ENCODE data around the gene SP110. TPM values are rescaled to one million over a fixed set of nuclear protein-coding genes. Genes with fewer than 3 reads are reported as not detected.
"Not testable (repeated sequence)": the region's sequence is repeated elsewhere in the genome, so short reads cannot be mapped to it uniquely, and the experiment has no call there.

SP110 gene
- total RNA-seq, 4 donors from 2014 or later = 7.2 to 21.7 (median 13.1) TPM

DNA sequence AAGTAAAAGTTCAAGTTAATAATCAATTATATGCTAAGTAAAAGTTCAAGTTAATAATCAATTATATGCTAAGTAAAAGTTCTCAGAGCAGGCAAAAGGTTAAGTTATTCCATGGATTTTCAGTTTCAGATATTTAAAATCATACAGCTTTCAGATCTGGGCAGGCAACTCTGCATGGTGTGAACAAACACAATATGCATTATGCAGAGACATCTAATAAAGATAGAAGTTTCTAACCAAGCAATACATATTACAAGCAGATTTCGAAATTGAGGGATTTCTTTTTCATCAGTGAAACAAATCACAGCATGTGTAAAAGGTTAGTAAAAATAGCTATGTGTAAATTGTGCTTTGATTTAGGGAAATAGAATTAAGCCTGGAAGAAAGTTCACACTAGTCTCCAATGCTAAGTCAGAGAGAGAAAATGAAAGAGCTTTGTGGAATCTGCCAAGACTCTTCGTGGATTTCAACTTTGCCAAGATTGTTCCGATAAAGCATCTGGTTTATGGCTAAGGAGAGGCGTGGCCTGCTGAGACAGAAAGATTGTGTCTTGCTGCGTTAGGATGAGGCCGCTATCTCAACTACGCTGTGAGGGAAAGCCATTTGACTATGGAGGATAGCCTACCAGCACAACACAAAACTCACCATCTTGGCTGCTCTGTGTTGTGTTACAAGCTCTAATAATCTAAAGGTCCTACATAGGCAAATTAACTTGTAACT is 91.0 kb downstream of the SP110 start:
- 12 to 13% methylated on average over 7 of the region's 7 CpGs for WGBS, 2 donors
- H3K4me3 ChIP-seq = peak overlapping the region in 2 of 4 donors; percentile 9 to 31
- no peak for DNase-seq
- H3K27ac ChIP-seq = peak overlapping the region; percentile 10 to 76 (median 54)
- no peak for TF ChIP-seq POLR2A (IDR thresholded peaks at IDR 0.05)
- TF ChIP-seq, protein P1, sequence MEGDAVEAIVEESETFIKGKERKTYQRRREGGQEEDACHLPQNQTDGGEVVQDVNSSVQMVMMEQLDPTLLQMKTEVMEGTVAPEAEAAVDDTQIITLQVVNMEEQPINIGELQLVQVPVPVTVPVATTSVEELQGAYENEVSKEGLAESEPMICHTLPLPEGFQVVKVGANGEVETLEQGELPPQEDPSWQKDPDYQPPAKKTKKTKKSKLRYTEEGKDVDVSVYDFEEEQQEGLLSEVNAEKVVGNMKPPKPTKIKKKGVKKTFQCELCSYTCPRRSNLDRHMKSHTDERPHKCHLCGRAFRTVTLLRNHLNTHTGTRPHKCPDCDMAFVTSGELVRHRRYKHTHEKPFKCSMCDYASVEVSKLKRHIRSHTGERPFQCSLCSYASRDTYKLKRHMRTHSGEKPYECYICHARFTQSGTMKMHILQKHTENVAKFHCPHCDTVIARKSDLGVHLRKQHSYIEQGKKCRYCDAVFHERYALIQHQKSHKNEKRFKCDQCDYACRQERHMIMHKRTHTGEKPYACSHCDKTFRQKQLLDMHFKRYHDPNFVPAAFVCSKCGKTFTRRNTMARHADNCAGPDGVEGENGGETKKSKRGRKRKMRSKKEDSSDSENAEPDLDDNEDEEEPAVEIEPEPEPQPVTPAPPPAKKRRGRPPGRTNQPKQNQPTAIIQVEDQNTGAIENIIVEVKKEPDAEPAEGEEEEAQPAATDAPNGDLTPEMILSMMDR (IDR thresholded peaks at IDR 0.05) = no peak
- no peaks in the 10 kb centered on the region for H3K36me3 ChIP-seq
- H3K9me3 ChIP-seq = no peaks in the 10 kb centered on the region
- H3K4me1 ChIP-seq = peaks cover 0 to 37% (median 14%) of the 10 kb centered on the region in 3 donors
- intact Hi-C loops (cut with DNase I) = no loop called here
- no peaks in the 10 kb centered on the region for H3K27me3 ChIP-seq

DNA sequence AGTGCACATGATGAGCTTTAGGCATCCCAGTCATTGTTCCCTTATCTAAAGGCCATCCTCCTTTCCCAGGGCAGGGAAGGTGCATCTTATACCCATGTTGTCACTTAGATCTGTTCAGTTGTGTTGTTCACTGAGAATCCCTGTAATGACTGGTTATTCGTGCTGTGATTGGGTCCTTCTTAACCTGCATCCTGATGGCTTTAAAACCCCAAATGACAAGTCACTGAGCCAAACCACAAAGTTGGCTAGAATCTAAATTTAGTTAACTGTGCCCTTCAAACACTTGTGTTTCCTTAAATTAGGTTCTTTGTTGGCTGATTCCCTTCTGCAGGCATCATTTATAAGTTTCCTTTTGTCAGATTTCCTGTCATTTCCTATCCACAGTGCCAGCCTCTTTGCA is 92.6 kb downstream of the SP110 start:
- Histone ChIP-seq H3K27ac (no peak overlapping the region), H3K9me3 (no peaks in the 10 kb centered on the region), H3K27me3 (no peaks in the 10 kb centered on the region), H3K4me3 (no peak overlapping the region), H3K4me1 (peaks cover 0 to 37% (median 14%) of the 10 kb centered on the region in 3 donors), H3K36me3 (no peaks in the 10 kb centered on the region)
- WGBS, 2 donors = 29 to 54% methylated on average over 1 of the region's 1 CpG
- no peak for DNase-seq
- TF ChIP-seq, protein P1 (IDR thresholded peaks at IDR 0.05) = no peak
- no peak for TF ChIP-seq POLR2A (IDR thresholded peaks at IDR 0.05)
- intact Hi-C loops (cut with DNase I) = no loop called here

DNA sequence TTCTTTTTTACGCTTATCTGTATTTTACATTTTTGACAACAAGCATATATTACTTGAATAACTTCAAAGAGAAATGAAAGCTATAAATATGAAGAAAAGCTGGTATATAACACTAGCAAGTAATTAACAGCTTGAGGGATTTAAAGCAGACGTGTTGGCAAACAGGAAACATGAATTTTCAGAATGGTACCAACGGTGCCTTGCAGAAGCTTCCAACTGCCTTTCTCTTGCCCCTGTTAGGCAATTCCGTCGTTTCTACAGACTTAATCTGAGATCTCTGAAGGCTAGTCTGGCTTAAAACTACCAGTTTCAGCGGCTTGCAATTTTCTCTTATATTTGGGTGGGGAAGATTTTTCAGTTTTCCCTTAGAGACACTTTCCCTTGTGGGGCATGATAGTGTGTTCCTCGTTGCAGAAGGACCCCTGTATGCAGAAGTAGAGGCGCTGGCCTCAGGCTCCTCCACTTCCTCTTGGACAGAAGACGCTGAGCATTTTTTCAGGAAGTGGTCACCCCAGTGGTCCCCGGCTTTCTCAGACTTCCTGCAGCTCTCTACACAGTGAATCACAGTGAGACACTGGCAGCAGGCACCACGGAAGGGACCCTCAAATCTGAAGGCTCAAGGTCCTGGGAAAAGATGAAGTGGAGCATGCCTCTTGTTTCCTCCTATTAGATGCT is 94.9 kb downstream of the SP110 start:
- WGBS, 2 donors = 44 to 58% methylated on average over 7 to 9 of the region's 11 CpGs
- DNase-seq = no peak
- intact Hi-C loops (cut with DNase I) = no loop called here
- Histone ChIP-seq H3K36me3 (no peaks in the 10 kb centered on the region), H3K27ac (no peak overlapping the region), H3K4me3 (no peak overlapping the region), H3K4me1 (peaks cover 0 to 33% (median 8%) of the 10 kb centered on the region in 3 donors), H3K27me3 (no peaks in the 10 kb centered on the region), H3K9me3 (no peaks in the 10 kb centered on the region)
- no peak for TF ChIP-seq POLR2A (IDR thresholded peaks at IDR 0.05)
- TF ChIP-seq, protein P1 (IDR thresholded peaks at IDR 0.05) = no peak

DNA sequence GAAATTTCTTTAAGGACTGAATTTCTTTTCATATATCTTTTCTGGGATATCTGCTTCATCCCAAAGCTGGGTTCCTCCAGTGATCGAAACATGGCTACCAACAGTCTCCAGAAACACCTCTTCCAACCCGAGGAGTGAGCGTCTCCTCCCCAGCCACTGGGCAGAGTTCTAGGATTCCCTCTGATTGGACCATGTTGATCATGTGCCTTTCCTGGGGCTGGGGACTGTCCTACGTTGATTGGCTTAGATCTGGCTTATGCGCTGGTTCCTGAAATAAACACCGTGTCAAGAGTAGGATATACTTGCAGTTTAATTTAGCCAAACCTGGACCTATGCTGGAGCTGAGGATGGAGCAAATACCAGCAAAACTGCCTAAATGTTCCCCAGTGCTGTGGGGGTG is 95.5 kb downstream of the SP110 start:
- H3K36me3 ChIP-seq = no peaks in the 10 kb centered on the region
- no peak for DNase-seq
- no peaks in the 10 kb centered on the region for H3K27me3 ChIP-seq
- intact Hi-C loops (cut with DNase I) = no loop called here
- no peaks in the 10 kb centered on the region for H3K9me3 ChIP-seq
- no peak for TF ChIP-seq POLR2A (IDR thresholded peaks at IDR 0.05)
- TF ChIP-seq, protein P1 (IDR thresholded peaks at IDR 0.05) = no peak
- peaks cover 0 to 26% (median 5%) of the 10 kb centered on the region in 3 donors for H3K4me1 ChIP-seq
- H3K4me3 ChIP-seq = no peak overlapping the region
- no peak overlapping the region for H3K27ac ChIP-seq
- WGBS, 2 donors = 94% methylated on average over 5 of the region's 6 CpGs

DNA sequence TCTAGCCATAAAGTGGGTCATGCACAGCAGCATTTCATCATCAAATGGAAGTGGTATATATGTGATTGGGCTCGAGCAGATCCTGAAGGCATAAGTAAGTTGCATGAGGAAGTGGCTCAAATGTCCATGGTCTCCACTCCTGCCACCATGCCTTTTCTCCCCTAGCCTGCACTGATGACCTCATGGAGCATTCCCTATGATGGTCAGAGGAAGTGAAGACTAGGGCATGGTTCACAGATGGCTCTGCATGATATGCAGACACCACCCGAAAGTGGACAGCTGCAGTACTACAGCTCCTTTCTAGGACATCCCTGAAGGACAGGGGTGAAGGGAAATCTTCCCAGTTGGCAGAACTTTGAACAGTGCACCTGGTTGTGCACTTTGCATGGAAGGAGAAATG is 99.4 kb downstream of the SP110 start:
- H3K27me3 ChIP-seq; intact Hi-C loops (cut with DNase I); H3K36me3 ChIP-seq; DNase-seq; H3K4me1 ChIP-seq; H3K4me3 ChIP-seq; H3K27ac ChIP-seq; H3K9me3 ChIP-seq: not testable (repeated sequence)
- WGBS, 2 donors = 86 to 100% methylated on average over 2 of the region's 2 CpGs

DNA sequence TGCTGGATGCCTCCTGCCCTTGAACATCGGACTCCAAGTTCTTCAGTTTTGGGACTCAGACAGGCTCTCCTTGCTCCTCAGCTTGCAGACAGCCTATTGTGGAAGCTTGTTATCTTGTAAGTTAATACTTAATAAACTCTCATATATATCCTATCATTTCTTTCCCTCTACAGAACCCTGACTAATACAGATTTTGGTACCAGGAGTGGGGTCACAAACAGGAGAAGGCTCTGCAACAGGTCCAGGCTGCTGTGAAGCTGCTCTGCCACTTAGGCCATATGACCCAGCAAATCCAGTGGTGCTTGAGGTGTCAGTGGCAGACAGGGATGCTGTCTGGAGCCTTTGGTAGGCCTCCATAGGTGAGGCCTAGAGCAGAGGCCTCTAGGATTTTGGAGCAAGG is 100.0 kb downstream of the SP110 start:
- not testable (repeated sequence) for H3K4me3 ChIP-seq

More for the DNA sequence above, 100.0 kb downstream of the SP110 start:
- WGBS, 2 donors = 100% methylated on average over 1 of the region's 1 CpG
- H3K27me3 ChIP-seq; H3K4me1 ChIP-seq; H3K27ac ChIP-seq; H3K36me3 ChIP-seq; DNase-seq; intact Hi-C loops (cut with DNase I); H3K9me3 ChIP-seq: not testable (repeated sequence)
